GM15510 (cell line): ENCODE data around the gene PLCB1.

Experiments used
- POLR2A ChIP-seq: IDR thresholded peaks from 3 replicates; pipeline ENCODE4 v1.6.1; 2011; ENCODE audit warnings: borderline replicate concordance; ENCODE audit not compliant: insufficient read length; ENCODE audit errors: extremely low read depth

Gene PLCB1

DNA sequence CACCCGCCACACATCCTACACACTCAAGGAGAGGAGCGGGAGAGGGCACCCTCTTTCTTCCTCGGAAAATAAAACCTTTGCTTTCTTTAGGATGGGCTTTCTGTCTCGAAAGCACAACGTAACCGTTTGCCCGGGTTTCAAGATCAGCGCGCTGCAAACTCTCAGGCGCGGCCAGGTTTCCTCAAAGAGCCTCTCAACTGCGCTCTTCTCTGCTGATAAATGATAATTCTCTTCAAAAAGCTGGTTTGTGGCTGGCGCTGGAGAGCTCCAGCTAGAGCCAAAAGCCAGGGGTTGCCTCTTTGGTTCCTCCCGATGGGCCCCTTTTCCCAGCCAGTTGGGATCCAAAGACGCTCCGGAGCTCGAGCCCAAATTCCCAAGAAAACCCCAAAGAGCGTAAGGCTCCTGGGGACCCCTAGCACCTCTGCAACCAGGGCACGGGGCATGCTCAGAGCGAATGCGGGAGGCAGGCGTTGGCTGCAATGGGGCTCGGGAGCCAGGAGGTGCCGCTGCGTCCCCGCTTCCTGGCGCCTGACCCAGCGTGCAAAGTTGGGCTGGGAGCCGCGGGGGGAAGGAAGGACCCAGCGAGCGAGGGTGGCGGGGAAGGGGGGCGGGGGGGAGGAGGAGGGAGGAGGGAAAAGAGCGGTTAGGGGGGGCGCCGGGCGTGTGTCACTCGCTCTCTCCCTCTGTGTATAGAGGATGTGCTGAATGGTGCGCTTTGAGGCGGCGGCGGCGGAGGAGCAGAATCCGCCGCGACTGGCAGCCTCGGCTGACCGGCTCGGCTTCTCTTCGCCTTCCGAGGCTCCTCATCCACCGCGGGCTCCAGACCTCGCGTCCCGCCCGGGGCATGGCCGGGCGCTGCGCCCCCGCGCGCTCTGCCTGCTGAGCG, at the start of gene PLCB1:
TSS of gene PLCB1 (plus strand) at position 669 of the 886 bp plus-strand sequence. CDS start 386 bp downstream, outside the sequence.
- no peak for TF ChIP-seq POLR2A

DNA sequence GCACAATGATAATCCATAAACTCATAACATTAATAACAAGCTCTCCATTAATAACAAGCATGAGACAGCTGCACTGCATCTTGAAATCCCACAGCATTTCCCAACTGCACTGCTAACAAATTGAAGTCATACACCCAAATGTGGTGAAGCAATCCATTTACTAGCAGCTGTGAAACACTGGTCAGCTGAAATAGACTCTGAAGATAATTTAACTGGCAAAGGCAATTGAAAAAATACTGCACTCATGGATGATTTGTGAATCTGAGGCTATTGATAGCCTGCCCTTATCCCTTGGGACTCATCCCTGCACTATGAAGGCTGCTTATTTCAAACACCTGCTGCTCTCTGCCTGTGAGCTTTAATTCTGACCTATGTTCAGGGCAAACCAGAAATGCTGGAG, 49.1 kb upstream of the PLCB1 start:
- TF ChIP-seq POLR2A = no peak

DNA sequence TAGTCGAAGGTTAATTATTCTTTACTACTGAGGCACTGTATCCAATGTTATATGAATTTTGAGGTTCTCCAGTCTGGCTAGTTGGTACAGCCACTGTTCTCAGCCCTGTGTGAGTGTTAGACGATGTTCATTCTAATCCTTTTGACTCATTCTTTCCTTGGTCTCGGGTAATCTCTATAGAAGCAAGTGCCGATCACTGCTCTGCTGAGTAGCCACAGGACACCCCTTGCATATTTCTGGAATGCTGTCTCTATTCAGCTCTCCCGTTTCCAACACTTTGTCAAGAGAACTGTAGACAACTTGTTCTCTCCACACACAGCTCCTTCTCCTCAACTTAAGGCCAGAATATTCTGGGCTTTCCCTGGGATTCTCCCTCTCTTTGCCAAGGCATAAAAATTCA, 42.4 kb upstream of the PLCB1 start:
- TF ChIP-seq POLR2A = no peak

DNA sequence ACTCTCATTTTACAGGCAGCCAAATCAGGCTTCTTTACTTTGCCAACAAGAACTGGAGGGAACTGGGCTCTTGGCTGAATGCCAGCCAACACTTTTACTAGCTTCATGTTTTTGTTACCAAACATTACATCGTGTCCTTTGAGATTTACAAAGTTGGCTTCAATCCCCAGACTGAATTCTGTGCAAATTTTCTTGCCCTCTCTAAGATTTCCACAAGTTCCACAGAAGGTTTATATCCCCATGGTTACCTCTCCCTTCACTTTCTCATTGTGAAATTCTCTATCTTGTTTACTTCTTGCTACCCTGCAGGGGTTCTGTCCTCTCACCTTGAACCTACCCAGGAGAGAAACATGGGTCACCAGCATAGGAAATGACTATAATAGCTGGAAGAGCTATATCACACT, 37.6 kb upstream of the PLCB1 start:
- no peak for TF ChIP-seq POLR2A

DNA sequence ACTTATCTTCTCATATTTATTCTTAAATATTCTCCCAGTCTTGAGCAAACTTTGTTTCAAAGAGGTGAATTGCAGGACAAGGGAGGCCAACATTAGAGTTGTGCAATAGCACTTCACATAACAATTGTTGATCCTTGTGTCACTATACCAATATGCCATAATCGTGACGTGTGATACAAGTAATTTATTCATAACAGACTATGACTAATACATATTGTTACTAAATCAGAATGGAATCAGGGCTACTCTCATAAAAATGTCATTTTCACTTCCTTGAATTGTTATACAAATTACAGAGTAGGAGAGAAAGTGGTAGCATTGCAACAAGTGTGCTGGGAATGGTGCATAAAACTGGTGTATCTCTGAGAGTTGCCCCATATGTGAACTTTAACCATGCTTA, 37.2 kb upstream of the PLCB1 start:
- TF ChIP-seq POLR2A = no peak

DNA sequence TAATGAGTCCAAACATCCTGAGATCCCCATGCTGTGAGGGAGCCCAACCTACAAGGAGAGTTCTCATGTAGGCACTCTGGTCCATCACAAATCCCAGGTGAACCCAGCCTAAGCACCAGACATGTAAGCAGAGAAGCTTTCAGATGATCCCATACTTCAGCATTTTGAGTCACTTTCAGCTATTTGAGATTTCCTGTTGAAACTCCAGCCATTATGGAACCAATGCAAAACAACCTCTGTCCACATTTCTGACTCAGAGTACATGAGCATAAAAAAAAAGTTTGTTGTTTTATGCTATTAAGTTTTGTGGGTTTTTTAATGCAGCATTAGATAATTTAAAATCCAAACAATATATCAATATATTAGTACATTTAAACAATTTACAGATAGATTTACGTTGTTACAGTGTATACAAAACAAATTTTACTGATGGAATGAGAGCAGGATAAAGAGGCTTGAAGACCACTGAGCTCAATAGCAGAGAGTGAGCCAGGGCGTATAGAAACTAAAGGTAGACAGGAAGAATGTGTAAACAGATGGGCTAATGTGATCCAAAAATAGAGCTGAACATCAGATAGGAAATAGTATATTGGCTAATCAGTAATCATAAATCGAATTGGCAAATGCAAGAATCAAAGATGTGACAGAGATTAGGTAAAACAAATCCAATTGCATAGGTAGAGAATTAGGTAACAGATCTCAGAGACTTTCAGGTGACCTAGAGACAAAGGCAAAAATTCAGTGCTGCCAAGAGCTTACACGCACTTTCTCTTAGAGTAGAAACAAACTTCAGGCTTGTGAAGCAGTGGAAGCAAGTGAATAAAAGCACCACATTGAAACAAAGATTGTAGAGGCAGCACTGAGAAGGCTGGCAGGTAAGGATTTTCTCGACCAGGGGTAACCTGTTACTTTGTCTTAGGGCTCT, 36.2 kb upstream of the PLCB1 start:
- no peak for TF ChIP-seq POLR2A

DNA sequence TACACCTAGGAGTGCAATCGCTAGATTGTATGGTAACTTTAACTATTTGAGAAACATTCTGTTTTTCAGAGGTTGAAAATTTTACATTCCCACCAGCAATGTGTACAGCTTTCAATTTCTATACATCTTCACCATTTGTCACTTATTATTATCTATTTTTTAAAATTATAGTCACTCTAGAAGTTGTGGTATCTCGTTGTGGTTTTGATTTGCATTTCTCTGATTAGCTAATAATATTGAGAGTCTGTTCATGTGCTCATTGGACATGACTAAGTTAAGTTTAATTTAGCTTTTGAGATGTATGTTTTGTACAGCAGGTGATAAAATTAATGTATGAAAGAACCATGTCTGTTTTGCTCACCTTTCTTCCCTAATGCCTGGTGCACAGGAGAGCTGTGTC, 34.8 kb upstream of the PLCB1 start:
- no peak for TF ChIP-seq POLR2A

DNA sequence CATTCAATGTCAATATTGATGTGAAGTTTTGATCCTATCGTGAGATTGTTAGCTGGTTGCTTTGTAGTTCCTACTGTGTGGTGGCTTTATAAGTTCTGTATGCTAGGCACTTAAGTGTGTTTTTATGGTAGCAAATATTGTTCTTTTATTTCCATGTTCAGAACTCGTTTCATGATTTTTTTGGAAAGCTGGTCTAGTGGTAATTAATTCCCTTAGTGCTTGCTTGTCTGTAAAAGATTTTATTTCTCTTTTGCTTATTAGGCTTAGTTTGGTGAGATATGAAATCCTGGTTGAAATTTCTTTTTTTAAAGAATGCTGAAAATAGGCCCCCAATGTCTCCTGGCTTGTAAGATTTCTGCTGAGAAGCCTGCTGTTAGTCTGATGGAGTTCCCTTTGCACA, 27.8 kb upstream of the PLCB1 start:
- TF ChIP-seq POLR2A = no peak

DNA sequence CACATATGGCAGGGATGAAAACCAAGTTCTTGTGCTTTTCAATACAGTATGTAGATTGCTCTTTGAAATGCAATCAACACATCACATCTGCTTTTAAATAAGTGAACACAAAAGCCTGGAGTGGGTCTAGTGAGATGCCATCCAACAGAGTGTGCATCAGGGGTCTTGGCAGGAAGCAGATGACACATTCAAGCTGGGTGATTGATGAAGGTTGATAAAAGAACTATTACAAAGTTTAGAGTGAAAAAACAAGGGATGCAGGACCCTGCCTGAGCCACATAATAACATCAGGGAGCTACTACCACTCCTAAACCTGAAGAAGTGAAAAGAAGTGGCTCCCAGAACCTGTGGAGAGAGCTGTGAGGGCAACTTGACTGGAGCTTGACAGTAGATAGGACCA, 16.6 kb upstream of the PLCB1 start:
- TF ChIP-seq POLR2A = no peak

DNA sequence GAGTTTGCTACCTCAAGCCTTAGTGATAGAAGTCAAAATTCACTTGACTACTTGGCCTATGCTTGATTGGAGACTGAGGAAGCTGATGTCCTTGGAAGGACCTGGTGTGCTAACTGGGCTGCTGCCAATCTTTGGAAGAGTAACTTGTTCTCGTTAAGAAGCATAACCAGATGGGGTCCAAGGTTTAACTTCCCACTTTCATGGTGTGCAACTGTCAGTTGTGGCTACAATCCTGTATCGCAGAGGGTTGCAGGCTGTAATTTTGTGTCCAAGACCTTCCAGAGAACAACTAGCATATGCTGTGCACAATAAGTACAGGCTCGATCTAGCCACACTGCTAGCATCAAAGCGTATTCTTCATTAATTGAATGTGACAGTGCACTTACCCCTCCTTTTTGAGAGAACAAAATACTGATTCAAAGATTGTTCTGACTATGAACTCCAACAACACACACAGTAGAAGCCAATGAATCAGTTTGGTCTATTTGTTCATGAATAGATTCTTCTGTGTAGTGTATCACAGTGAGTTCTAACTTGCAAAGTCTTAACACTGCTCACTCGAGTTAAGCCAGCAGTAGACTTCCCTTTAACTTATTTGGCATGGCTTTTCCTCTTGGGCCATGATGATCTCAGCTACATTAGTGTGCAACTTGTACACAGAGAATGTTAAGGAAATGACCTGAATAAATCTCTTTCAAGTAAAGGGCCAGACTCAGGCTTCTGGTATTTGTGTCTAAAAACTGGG, 15.8 kb upstream of the PLCB1 start:
- no peak for TF ChIP-seq POLR2A

DNA sequence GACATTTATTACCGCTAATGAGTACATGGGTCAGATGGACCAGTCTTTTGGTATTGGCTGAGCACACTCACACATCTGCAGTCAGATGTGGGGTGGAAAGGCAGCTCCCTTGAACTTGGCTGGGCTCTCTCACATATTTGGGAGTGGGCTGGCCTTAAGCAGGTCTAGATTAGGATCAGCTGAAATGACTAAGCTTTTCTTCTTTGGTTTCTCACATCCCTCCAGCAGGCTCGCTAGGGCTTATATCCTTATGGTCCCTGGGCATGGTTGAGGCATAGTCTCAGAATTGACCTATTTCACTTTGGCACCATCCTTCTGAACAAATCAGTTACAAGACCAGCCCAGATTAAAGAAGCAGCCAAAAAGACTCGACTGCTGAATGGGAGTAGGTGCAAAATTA, 14.4 kb upstream of the PLCB1 start:
- no peak for TF ChIP-seq POLR2A

DNA sequence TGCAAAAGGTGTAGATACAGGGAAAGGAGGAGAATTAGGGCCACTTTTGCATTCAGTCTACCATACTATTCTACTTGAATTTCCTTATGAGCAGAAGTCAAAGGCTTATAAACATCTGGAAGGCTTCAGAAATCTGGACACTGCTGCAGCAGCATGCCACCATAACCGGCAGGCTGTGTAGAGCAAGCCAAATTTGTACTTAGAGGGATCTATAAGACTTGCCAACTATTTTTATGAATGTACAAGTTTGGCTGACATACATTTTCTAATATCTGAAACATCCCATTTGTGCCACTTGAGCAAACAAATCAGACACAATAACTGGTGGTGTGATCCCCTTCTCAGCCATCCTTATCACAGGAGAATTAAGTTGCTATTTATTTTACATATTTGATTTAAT, 14.0 kb upstream of the PLCB1 start:
- no peak for TF ChIP-seq POLR2A

DNA sequence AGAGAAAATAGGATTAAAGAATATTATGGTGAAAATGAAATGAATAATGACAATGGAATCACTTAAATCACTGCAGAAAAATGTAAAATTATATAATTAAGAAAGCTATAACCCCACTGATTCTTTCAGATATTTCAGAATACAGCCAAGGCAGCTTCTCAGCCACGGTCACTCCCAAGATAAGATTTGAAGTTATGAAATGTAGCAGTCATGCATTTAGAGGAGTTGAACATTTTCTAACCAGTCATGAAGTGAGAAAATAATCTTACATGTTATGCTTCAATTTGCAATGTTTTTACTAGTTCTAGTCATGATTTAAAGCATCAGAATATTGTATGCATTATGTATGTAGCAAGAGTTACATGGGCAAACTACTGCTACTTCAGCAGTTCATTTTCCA, 13.3 kb upstream of the PLCB1 start:
- TF ChIP-seq POLR2A = no peak

DNA sequence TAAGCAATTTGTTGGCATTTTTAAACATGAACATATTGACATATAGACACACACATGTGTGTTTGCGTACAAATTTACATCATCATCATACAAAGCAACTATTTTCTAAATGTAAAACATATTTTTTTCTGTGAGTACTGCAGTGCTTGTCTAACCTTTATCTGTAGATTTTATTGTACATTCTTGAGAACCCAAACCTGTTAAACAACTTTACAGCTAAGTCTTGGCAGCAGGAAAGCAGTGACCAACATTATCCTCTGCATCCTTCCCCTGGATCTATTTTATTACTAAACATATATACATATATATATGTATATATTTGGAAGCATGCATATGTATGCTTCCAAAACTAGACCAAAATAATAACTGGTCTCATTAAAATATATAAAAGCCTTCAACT, 10.4 kb upstream of the PLCB1 start:
- no peak for TF ChIP-seq POLR2A

DNA sequence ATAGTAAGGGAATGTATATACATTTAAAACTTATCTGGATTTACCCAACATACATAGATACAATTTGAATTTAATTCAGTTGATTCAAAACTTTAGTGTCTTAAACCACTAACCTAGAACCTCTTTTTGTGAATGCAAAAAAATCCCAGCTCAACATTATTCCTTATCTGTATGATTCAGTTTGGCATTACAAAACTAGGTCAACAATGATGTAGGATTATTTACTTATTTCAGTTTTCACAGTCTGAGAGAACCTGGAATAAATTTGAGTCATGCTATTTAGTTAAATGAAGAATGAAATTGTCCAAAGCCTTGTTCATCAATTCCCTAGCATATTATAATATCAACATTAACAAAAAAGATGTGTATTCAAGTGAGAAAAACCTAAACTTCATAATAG, 7.4 kb upstream of the PLCB1 start:
- no peak for TF ChIP-seq POLR2A
